ENCODE results near the gene PCDHA9.
"Not testable (repeated sequence)": the region's sequence is repeated elsewhere in the genome, so short reads cannot be mapped to it uniquely, and the experiment has no call there.

The PCDHA9 gene

DNA sequence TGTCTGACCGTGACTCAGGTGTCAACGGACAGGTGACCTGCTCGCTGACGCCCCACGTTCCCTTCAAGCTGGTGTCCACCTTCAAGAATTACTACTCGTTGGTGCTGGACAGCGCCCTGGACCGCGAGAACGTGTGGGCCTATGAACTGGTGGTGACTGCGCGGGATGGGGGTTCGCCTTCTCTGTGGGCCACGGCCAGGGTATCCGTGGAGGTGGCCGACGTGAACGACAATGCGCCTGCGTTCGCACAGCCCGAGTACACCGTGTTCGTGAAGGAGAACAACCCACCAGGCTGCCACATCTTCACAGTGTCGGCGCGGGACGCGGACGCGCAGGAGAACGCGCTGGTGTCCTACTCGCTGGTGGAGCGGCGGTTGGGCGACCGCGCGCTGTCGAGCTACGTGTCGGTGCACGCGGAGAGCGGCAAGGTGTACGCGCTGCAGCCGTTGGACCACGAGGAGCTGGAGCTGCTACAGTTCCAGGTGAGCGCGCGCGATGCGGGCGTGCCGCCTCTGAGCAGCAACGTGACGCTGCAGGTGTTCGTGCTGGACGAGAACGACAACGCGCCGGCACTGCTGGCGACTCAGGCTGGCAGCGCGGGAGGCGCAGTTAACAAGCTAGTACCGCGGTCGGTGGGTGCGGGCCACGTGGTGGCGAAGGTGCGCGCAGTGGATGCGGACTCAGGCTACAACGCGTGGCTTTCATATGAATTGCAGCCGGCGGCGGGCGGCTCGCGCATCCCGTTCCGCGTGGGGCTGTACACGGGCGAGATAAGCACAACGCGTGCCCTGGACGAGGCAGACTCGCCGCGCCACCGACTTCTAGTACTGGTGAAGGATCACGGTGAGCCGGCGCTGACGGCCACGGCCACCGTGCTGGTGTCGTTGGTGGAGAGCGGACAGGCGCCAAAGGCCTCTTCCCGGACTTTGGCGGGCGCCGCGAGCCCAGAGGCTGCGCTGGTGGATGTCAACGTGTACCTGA, 22.3 kb downstream of the PCDHA9 start:
- no peak overlapping the region for H3K4me3 ChIP-seq (ENCODE audit: low read depth, low read length)
- TF ChIP-seq, protein P1, sequence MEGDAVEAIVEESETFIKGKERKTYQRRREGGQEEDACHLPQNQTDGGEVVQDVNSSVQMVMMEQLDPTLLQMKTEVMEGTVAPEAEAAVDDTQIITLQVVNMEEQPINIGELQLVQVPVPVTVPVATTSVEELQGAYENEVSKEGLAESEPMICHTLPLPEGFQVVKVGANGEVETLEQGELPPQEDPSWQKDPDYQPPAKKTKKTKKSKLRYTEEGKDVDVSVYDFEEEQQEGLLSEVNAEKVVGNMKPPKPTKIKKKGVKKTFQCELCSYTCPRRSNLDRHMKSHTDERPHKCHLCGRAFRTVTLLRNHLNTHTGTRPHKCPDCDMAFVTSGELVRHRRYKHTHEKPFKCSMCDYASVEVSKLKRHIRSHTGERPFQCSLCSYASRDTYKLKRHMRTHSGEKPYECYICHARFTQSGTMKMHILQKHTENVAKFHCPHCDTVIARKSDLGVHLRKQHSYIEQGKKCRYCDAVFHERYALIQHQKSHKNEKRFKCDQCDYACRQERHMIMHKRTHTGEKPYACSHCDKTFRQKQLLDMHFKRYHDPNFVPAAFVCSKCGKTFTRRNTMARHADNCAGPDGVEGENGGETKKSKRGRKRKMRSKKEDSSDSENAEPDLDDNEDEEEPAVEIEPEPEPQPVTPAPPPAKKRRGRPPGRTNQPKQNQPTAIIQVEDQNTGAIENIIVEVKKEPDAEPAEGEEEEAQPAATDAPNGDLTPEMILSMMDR (conservative IDR thresholded peaks at IDR 0.05; ENCODE audit: low read depth, low read length) = no peak

DNA sequence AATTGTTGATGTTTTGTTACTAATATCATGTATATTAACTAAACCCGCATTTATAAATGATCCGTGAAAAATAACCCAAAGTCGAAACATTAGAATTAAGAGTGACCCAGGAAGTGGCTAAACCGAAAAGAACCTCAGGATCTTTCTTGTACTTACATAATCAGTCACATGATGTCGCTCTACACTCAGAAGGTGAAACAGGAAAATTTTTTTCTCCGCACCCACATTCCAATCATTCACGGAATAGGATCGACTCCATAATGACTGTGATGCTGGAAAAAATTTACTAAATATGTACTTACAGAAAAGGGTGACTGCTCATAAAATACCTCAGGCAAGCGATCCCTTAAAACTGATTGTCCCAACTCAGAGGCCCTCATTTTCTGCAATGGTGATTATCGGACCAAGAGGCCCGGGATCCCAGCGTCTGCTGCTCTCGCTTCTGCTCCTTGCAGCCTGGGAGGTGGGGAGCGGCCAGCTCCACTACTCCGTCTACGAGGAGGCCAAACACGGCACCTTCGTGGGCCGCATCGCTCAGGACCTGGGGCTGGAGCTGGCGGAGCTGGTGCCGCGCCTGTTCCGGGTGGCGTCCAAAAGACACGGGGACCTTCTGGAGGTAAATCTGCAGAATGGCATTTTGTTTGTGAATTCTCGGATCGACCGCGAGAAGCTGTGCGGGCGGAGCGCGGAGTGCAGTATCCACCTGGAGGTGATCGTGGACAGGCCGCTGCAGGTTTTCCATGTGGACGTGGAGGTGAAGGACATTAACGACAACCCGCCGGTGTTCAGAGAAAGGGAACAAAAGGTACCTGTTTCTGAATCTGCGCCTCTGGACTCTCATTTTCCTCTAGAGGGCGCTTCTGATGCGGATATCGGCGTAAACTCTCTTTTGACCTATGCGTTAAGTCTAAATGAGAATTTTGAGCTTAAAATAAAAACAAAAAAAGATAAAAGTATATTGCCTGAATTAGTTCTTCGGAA, 27.2 kb downstream of the PCDHA9 start, which contains the start of gene PCDHA12:
Gene PCDHA12, plus strand, starts transcription at position 224 of the 981 bp plus-strand sequence. Its CDS starts 165 bp downstream, at position 389.
- DNase-seq (ENCODE audit: low read depth) = no peak
- no peak within 1 kb of the TSS for H3K4me3 ChIP-seq (ENCODE audit: low read depth, low read length)
- TF ChIP-seq, protein P1 (conservative IDR thresholded peaks at IDR 0.05; ENCODE audit: low read depth, low read length) = no peak

More for the DNA sequence above, 22.3 kb downstream of the PCDHA9 start:
- no peak for DNase-seq (ENCODE audit: low read depth)

DNA sequence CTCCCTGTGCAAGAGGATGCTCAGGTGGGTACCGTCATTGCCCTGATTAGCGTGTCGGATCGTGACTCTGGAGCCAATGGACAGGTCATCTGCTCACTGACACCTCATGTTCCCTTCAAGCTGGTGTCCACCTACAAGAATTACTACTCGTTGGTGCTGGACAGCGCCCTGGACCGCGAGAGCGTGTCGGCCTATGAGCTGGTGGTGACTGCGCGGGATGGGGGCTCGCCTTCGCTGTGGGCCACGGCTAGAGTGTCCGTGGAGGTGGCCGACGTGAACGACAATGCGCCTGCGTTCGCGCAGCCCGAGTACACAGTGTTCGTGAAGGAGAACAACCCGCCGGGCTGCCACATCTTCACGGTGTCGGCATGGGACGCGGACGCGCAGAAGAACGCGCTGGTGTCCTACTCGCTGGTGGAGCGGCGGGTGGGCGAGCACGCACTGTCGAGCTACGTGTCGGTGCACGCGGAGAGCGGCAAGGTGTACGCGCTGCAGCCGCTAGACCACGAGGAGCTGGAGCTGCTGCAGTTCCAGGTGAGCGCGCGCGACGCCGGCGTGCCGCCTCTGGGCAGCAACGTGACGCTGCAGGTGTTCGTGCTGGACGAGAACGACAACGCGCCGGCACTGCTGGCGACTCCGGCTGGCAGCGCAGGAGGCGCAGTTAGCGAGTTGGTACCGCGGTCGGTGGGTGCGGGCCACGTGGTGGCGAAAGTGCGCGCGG, 28.5 kb downstream of the PCDHA9 start:
- DNase-seq (ENCODE audit: low read depth); H3K4me3 ChIP-seq (ENCODE audit: low read depth, low read length): not testable (repeated sequence)

DNA sequence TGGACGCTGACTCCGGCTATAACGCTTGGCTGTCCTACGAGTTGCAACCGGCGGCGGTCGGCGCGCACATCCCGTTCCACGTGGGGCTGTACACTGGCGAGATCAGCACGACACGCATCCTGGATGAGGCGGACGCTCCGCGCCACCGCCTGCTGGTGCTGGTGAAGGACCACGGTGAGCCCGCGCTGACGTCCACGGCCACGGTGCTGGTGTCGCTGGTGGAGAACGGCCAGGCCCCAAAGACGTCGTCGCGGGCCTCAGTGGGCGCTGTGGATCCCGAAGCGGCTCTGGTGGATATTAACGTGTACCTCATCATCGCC, 29.0 kb downstream of the PCDHA9 start:
- TF ChIP-seq, protein P1 (conservative IDR thresholded peaks at IDR 0.05; ENCODE audit: low read depth, low read length) = no peak
- no peak for DNase-seq (ENCODE audit: low read depth)
- H3K4me3 ChIP-seq (ENCODE audit: low read depth, low read length) = no peak overlapping the region

DNA sequence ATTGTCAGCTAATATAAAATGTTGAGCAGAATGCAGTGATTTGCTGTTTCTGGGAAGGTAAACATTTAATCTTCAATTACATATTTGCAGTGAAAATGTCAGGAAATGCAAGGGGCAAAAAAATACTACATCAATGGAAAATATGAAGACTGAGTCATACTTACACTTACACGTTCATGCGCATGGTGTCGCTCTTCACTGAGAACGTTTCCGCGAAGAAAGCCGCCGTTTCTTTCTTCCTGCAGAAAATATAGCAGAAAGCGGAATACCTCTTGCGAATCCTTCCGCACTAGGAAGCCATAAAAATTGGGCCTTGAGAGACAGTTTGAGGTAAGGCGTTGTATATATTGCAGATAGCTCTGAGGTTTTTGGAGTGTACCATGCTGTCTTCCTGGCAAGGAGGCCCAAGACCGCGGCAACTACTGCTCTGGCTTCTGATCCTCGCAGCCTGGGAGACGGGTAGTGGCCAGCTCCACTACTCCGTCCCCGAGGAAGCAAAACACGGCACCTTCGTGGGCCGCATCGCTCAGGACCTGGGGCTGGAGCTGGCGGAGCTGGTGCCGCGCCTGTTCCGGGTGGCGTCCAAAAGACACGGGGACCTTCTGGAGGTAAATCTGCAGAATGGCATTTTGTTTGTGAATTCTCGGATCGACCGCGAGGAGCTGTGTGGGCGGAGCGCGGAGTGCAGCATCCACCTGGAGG, 33.9 kb downstream of the PCDHA9 start, which contains the start of gene PCDHA13:
Gene PCDHA13, plus strand, starts transcription at position 236 of the 702 bp plus-strand sequence. Its CDS starts 145 bp downstream, at position 381.
- no peak for DNase-seq (ENCODE audit: low read depth)
- H3K4me3 ChIP-seq (ENCODE audit: low read depth, low read length) = no peak within 1 kb of the TSS
- TF ChIP-seq, protein P1 (conservative IDR thresholded peaks at IDR 0.05; ENCODE audit: low read depth, low read length) = no peak

DNA sequence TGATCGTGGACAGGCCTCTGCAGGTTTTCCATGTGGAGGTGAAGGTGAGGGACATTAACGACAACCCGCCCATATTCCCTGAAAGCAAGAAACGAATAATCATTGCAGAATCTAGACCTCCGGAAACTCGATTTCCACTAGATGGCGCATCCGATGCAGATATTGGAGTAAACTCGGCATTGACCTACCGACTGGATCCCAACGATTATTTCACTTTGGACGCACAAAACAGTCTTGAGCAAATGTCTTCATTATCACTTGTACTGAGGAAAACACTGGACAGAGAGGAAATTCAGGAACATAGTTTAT, 34.4 kb downstream of the PCDHA9 start:
- DNase-seq (ENCODE audit: low read depth) = no peak
- no peak overlapping the region for H3K4me3 ChIP-seq (ENCODE audit: low read depth, low read length)
- TF ChIP-seq, protein P1 (conservative IDR thresholded peaks at IDR 0.05; ENCODE audit: low read depth, low read length) = no peak
